ENCODE measurements around the gene SLC35E3.
A peak's percentile ranks its signal among the peaks of the same experiment; 100 is the strongest.
"Not testable (repeated sequence)": the region's sequence is repeated elsewhere in the genome, so short reads cannot be mapped to it uniquely, and the experiment has no call there.

Gene SLC35E3

GRCh38 chr12:68798882-68799234, 52.9 kb downstream of the SLC35E3 start:
- no peak for DNase-seq

GRCh38 chr12:68800294-68800693, 54.3 kb downstream of the SLC35E3 start:
- no peak for DNase-seq

GRCh38 chr12:68801124-68801523, 55.1 kb downstream of the SLC35E3 start:
- DNase-seq, result not testable (repeated sequence)

GRCh38 chr12:68802372-68802745, 56.4 kb downstream of the SLC35E3 start:
- not testable (repeated sequence) for DNase-seq

- DNase-seq, result not testable (repeated sequence)
Measured at GRCh38 chr12:68802911-68803651, 57.1 kb downstream of the SLC35E3 start.

- no peak for DNase-seq
Measured at GRCh38 chr12:68803948-68804656, 58.1 kb downstream of the SLC35E3 start.

GRCh38 chr12:68804657-68805591, 58.9 kb downstream of the SLC35E3 start:
- no peak for DNase-seq

- no peak for DNase-seq
Measured at GRCh38 chr12:68805592-68806120, 59.7 kb downstream of the SLC35E3 start.

GRCh38 chr12:68806488-68807237, 60.7 kb downstream of the SLC35E3 start:
- no peak for DNase-seq

- not testable (repeated sequence) for DNase-seq
Measured at GRCh38 chr12:68807274-68807575, 61.2 kb downstream of the SLC35E3 start.

GRCh38 chr12:68807576-68808387, 61.8 kb downstream of the SLC35E3 start, which contains the start of gene MDM2:
TSS of gene MDM2 (plus strand) at chr12:68808177. CDS start at chr12:68808478, 301 bp downstream.
- DNase-seq, result peak; percentile 96

GRCh38 chr12:68808388-68809189, 62.6 kb downstream of the SLC35E3 start:
- DNase-seq, result peak; percentile 81

- DNase-seq, result no peak
Measured at GRCh38 chr12:68809190-68810026, 63.4 kb downstream of the SLC35E3 start.

- DNase-seq, result not testable (repeated sequence)
Measured at GRCh38 chr12:68810027-68810389, 64.0 kb downstream of the SLC35E3 start.

- DNase-seq, result not testable (repeated sequence)
Measured at GRCh38 chr12:68811573-68811972, 65.6 kb downstream of the SLC35E3 start.

- no peak for DNase-seq
Measured at GRCh38 chr12:68812553-68813241, 66.7 kb downstream of the SLC35E3 start.

GRCh38 chr12:68813242-68813593, 67.2 kb downstream of the SLC35E3 start:
- DNase-seq, result no peak

- no peak for DNase-seq
Measured at GRCh38 chr12:68814490-68815231, 68.7 kb downstream of the SLC35E3 start.

Measured in activated CD4-positive, CD25-positive, alpha-beta regulatory T cell treated with anti-CD3 and anti-CD28 coated beads, Interleukin-2, amount 50 U/mL, for 72 hours (primary cell).